HL-60 (cell line): ENCODE data around the gene ATF7IP.

ENCODE experiments used
- TF ChIP-seq, protein P1 (sequence below): IDR thresholded peaks from one replicate; pipeline ENCODE4 v1.5.1; 2011; ENCODE audit warnings: low read length, control low read depth, inconsistent platforms; ENCODE audit not compliant: insufficient read depth
- TF ChIP-seq, protein P2 (sequence below): IDR thresholded peaks from 2 replicates; pipeline ENCODE4 v1.6.1; 2012; ENCODE audit warnings: low read depth; ENCODE audit not compliant: insufficient replicate concordance

DNA sequence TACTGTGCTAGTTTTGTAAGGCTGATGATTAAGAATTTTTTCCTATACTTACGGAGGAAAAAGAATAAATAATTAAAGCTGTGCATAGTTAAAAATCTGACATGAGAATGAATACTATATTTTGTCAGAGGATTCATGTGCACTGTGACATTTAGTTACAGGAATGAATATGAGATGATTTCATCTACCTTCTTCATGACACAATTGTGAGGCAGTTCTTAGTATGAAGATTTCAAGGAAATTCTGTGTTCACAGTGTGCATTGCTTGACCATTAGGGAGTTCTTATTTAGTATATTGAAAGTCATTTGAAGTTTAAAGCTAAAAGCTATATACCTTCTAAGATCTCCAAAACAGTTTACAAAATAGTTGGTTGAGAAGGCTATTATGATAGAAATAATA, 70.1 kb downstream of the ATF7IP start:
- TF ChIP-seq, protein P1, sequence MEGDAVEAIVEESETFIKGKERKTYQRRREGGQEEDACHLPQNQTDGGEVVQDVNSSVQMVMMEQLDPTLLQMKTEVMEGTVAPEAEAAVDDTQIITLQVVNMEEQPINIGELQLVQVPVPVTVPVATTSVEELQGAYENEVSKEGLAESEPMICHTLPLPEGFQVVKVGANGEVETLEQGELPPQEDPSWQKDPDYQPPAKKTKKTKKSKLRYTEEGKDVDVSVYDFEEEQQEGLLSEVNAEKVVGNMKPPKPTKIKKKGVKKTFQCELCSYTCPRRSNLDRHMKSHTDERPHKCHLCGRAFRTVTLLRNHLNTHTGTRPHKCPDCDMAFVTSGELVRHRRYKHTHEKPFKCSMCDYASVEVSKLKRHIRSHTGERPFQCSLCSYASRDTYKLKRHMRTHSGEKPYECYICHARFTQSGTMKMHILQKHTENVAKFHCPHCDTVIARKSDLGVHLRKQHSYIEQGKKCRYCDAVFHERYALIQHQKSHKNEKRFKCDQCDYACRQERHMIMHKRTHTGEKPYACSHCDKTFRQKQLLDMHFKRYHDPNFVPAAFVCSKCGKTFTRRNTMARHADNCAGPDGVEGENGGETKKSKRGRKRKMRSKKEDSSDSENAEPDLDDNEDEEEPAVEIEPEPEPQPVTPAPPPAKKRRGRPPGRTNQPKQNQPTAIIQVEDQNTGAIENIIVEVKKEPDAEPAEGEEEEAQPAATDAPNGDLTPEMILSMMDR: no peak
- TF ChIP-seq, protein P2, sequence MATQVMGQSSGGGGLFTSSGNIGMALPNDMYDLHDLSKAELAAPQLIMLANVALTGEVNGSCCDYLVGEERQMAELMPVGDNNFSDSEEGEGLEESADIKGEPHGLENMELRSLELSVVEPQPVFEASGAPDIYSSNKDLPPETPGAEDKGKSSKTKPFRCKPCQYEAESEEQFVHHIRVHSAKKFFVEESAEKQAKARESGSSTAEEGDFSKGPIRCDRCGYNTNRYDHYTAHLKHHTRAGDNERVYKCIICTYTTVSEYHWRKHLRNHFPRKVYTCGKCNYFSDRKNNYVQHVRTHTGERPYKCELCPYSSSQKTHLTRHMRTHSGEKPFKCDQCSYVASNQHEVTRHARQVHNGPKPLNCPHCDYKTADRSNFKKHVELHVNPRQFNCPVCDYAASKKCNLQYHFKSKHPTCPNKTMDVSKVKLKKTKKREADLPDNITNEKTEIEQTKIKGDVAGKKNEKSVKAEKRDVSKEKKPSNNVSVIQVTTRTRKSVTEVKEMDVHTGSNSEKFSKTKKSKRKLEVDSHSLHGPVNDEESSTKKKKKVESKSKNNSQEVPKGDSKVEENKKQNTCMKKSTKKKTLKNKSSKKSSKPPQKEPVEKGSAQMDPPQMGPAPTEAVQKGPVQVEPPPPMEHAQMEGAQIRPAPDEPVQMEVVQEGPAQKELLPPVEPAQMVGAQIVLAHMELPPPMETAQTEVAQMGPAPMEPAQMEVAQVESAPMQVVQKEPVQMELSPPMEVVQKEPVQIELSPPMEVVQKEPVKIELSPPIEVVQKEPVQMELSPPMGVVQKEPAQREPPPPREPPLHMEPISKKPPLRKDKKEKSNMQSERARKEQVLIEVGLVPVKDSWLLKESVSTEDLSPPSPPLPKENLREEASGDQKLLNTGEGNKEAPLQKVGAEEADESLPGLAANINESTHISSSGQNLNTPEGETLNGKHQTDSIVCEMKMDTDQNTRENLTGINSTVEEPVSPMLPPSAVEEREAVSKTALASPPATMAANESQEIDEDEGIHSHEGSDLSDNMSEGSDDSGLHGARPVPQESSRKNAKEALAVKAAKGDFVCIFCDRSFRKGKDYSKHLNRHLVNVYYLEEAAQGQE: no peak
